ENCODE results near the gene SCRT2. TPM values are rescaled to one million over a fixed set of nuclear protein-coding genes. Genes with fewer than 3 reads are reported as not detected.

Gene SCRT2
- total and polyA plus RNA-seq, 4 donors, result not detected

DNA sequence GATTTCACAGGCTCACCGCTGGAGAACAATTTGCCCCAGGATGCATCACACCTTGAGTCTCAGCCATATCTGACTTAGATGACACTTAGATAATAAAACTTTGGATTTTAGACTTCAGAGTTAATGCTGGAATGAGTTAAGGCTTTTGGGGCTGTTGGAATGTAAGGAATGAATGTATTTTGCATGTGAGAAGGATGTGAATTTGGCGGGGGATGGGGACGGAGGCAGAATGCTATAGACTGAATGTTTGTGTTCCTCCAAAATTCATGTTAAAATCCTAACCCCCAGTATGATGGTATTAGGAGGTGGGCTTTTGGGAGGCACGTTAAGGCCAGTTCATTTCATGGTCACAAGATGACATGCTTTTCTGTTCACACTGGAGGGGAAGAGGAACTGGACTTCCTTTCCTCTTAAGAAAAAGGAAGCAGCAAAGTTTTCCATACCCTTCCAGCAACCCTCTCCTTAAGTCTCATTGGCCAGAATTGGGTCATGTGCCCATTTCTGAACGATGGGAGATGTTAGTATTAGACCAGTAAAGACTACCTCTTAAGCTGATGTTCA lies 16.8 kb downstream of the SCRT2 start:
- DNase-seq, result no peak
- H3K27me3 ChIP-seq (ENCODE audit: control insufficient read depth in 3 of 3, insufficient read depth in 3 of 3, low read length in 2 of 3), result peaks cover 7 to 63% (median 56%) of the 10 kb centered on the region in 3 donors

DNA sequence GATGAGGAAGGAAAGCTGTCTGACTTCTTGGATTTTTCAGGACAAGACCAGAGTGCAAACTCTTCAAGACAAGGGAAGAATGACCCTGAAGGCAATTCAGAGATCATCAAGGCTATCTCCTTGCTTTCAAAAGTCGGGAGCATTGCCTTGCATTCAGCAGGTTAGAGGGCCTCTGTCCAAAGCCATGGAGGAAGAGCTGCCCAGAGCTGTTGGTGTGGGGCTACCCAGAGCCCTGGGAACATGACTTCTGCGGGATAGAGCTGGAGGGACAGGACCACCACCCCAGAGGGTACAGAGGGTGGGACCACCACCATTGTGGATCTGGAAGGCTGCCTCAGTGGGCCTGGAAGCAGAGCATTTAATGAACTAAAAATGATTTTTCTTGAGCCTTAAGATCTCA lies 17.4 kb downstream of the SCRT2 start:
- peaks cover 0 to 6% (median 3%) of the 10 kb centered on the region in 5 donors for H3K4me1 ChIP-seq (ENCODE audit: control insufficient read depth in 5 of 5, insufficient read depth in 5 of 5, low read length in 5 of 5)
- H3K4me3 ChIP-seq, result no peak overlapping the region
- 49 to 71% methylated on average over 2 of the region's 2 CpGs for WGBS, 2 donors
- H3K27ac ChIP-seq (ENCODE audit: low read depth in 1 of 2, low read length in 1 of 2), result no peak overlapping the region
- H3K36me3 ChIP-seq (ENCODE audit: control insufficient read depth in 4 of 4, insufficient read depth in 4 of 4, low read length in 4 of 4), result no peaks in the 10 kb centered on the region
- no peak for ATAC-seq (ENCODE audit: insufficient read depth, low FRiP score)
- TF ChIP-seq, protein P1, sequence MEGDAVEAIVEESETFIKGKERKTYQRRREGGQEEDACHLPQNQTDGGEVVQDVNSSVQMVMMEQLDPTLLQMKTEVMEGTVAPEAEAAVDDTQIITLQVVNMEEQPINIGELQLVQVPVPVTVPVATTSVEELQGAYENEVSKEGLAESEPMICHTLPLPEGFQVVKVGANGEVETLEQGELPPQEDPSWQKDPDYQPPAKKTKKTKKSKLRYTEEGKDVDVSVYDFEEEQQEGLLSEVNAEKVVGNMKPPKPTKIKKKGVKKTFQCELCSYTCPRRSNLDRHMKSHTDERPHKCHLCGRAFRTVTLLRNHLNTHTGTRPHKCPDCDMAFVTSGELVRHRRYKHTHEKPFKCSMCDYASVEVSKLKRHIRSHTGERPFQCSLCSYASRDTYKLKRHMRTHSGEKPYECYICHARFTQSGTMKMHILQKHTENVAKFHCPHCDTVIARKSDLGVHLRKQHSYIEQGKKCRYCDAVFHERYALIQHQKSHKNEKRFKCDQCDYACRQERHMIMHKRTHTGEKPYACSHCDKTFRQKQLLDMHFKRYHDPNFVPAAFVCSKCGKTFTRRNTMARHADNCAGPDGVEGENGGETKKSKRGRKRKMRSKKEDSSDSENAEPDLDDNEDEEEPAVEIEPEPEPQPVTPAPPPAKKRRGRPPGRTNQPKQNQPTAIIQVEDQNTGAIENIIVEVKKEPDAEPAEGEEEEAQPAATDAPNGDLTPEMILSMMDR (IDR thresholded peaks at IDR 0.05; ENCODE audit: control extremely low read depth, extremely low read depth), result no peak
- peaks cover 3 to 59% (median 56%) of the 10 kb centered on the region in 3 donors for H3K27me3 ChIP-seq (ENCODE audit: control insufficient read depth in 3 of 3, insufficient read depth in 3 of 3, low read length in 2 of 3)
- H3K9me3 ChIP-seq (ENCODE audit: control insufficient read depth in 4 of 4, insufficient read depth in 3 of 4, low read length in 3 of 4), result no peaks in the 10 kb centered on the region
- no peak overlapping the region for H3K9ac ChIP-seq (ENCODE audit: insufficient read depth in 1 of 2, low read length in 2 of 2)
- DNase-seq, result no peak

More for the DNA sequence above, 16.8 kb downstream of the SCRT2 start:
- H3K36me3 ChIP-seq (ENCODE audit: control insufficient read depth in 4 of 4, insufficient read depth in 4 of 4, low read length in 4 of 4), result no peaks in the 10 kb centered on the region
- 29 to 43% methylated on average over 5 of the region's 5 CpGs for WGBS, 2 donors
- H3K4me1 ChIP-seq (ENCODE audit: control insufficient read depth in 5 of 5, insufficient read depth in 5 of 5, low read length in 5 of 5), result peaks cover 0 to 3% (median 0%) of the 10 kb centered on the region in 5 donors
- no peak overlapping the region for H3K9ac ChIP-seq (ENCODE audit: insufficient read depth in 1 of 2, low read length in 2 of 2)
- H3K9me3 ChIP-seq (ENCODE audit: control insufficient read depth in 4 of 4, insufficient read depth in 3 of 4, low read length in 3 of 4), result no peaks in the 10 kb centered on the region
- H3K27ac ChIP-seq (ENCODE audit: low read depth in 1 of 2, low read length in 1 of 2), result no peak overlapping the region
- TF ChIP-seq, protein P1 (IDR thresholded peaks at IDR 0.05; ENCODE audit: control extremely low read depth, extremely low read depth), result no peak
- no peak overlapping the region for H3K4me3 ChIP-seq
- ATAC-seq (ENCODE audit: insufficient read depth, low FRiP score), result no peak

DNA sequence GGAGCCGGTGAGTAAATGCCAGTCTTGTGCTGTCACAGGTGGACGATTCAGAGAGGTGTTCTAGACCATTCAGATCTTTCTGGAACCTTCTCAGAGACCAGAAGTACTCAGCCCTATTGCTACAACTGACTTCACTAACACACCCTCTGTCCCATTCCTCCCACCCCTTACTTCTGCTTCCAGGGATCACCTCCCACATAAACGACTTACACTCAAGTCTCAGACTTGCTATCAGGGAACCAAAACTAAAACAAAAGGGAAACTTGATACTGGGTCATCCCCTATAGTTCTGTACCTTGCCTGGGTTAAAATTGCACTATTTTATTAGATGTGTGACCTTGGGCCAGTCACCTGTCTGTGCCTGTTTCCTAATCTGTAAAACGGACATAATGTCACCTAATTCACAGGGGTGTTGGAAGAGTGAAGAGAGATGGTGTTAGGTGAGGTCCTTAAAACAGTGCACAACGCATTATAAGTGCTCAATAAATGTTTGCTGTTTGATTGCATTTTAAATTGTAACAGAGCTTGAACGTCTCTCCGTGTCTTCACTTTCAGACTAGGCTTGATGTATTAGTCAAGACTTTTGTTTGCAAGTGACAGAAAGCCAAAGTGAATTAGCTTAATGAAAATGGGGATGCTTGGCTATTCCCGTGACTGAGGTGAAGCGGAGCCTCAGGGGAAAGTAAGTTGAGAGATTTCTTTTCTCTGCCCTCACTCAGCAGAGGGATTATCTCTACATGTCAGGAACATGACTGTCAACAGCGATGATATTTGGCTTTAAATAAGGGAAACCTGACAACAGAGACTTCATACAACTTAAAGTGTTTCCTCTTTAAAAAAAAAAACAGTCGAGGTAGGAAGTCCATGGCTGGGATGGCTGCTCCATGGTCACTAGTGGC lies 19.6 kb downstream of the SCRT2 start:
- Histone ChIP-seq H3K4me3 (no peak overlapping the region), H3K9ac (ENCODE audit: insufficient read depth in 1 of 2, low read length in 2 of 2) (no peak overlapping the region), H3K4me1 (ENCODE audit: control insufficient read depth in 5 of 5, insufficient read depth in 5 of 5, low read length in 5 of 5) (peaks cover 0 to 9% (median 5%) of the 10 kb centered on the region in 5 donors), H3K9me3 (ENCODE audit: control insufficient read depth in 4 of 4, insufficient read depth in 3 of 4, low read length in 3 of 4) (no peaks in the 10 kb centered on the region), H3K36me3 (ENCODE audit: control insufficient read depth in 4 of 4, insufficient read depth in 4 of 4, low read length in 4 of 4) (no peaks in the 10 kb centered on the region), H3K27ac (ENCODE audit: low read depth in 1 of 2, low read length in 1 of 2) (no peak overlapping the region), H3K27me3 (ENCODE audit: control insufficient read depth in 3 of 3, insufficient read depth in 3 of 3, low read length in 2 of 3) (peaks cover 0 to 38% (median 36%) of the 10 kb centered on the region in 3 donors)
- ATAC-seq (ENCODE audit: insufficient read depth, low FRiP score) (no peak), DNase-seq (no peak)
- TF ChIP-seq, protein P1 (IDR thresholded peaks at IDR 0.05; ENCODE audit: control extremely low read depth, extremely low read depth), result no peak
- WGBS, 2 donors, result 74 to 80% methylated on average over 11 of the region's 11 CpGs

Data from lung (tissue), 12 donors.